Naive B cell (primary cell): ENCODE data around the gene PLXNA4. TPM values are rescaled to one million over a fixed set of nuclear protein-coding genes. Genes with fewer than 3 reads are reported as not detected.

Experiments
- ATAC-seq, 2 donors: fragments of 150-1000 bp; cut with Tn5 transposase; 2 replicates each; pipeline ENCODE4 v1.10.0; 2021; ENCODE audit warnings: low read depth in 2 of 2, mild to moderate bottlenecking in 2 of 2, moderate library complexity in 2 of 2
- DNase-seq: peaks from one replicate; pipeline ENCODE4 v3.0.0; 2022
- H3K27ac Mint-ChIP-seq, 6 donors: one replicate each; pipeline ENCODE4 v1.8.0; 2020 to 2022; ENCODE audit warnings: mild to moderate bottlenecking in 6 of 6, mixed read lengths in 6 of 6, moderate library complexity in 5 of 6, inconsistent platforms in 2 of 6
- H3K27me3 Mint-ChIP-seq, 3 donors: one replicate each; pipeline ENCODE4 v1.8.0; 2021 to 2022; ENCODE audit warnings: mixed read lengths in 3 of 3, mild to moderate bottlenecking in 1 of 3
- H3K36me3 Mint-ChIP-seq, 2 donors: one replicate each; pipeline ENCODE4 v1.8.0; 2020 to 2022; ENCODE audit warnings: mixed read lengths in 2 of 2, inconsistent platforms in 1 of 2, mild to moderate bottlenecking in 1 of 2
- H3K4me1 Mint-ChIP-seq, 3 donors: one replicate each; pipeline ENCODE4 v1.8.0; 2020 to 2022; ENCODE audit warnings: mixed read lengths in 3 of 3, inconsistent platforms in 1 of 3, mild to moderate bottlenecking in 1 of 3, moderate library complexity in 1 of 3
- H3K4me3 Mint-ChIP-seq, 8 donors: one replicate each; pipeline ENCODE4 v1.8.0; 2020 to 2022; ENCODE audit warnings: mild to moderate bottlenecking in 8 of 8, mixed read lengths in 8 of 8, moderate library complexity in 8 of 8, inconsistent platforms in 2 of 8
- H3K9me3 Mint-ChIP-seq, 7 donors: one replicate each; pipeline ENCODE4 v1.8.0; 2020 to 2022; ENCODE audit warnings: mixed read lengths in 7 of 7, mild to moderate bottlenecking in 5 of 7, inconsistent platforms in 2 of 7, moderate library complexity in 1 of 7
- polyA plus RNA-seq, 6 donors: library from polyadenylated mRNA; unstranded; fragments of 300-500 nt; fragmentation: Illumina TruSeq; gene quantifications; one replicate each; pipeline ENCODE4 v1.2.3, GENCODE V29; 2021; ENCODE audit warnings: low read depth in 6 of 6

PLXNA4 gene
- polyA plus RNA-seq, 6 donors from 2014 or later: not detected

GRCh38 chr7:132435016-132435990 is 141.0 kb downstream of the PLXNA4 start:
- H3K4me1 Mint-ChIP-seq: peaks cover 0 to 5% (median 3%) of the 10 kb centered on the region in 3 donors
- H3K36me3 Mint-ChIP-seq: no peaks in the 10 kb centered on the region
- H3K27me3 Mint-ChIP-seq: peaks cover 3 to 23% (median 4%) of the 10 kb centered on the region in 3 donors
- ATAC-seq (no peak), DNase-seq (no peak)
- peak overlapping the region in 1 of 8 donors; percentile 81 for H3K4me3 Mint-ChIP-seq
- peaks cover 0 to 9% (median 0%) of the 10 kb centered on the region in 7 donors for H3K9me3 Mint-ChIP-seq
- no peak overlapping the region for H3K27ac Mint-ChIP-seq

GRCh38 chr7:132434041-132434440 is 142.2 kb downstream of the PLXNA4 start:
- no peak for ATAC-seq
- Mint-ChIP-seq H3K27me3 (peaks cover 0 to 23% (median 4%) of the 10 kb centered on the region in 3 donors), H3K9me3 (peaks cover 0 to 12% (median 0%) of the 10 kb centered on the region in 7 donors), H3K36me3 (no peaks in the 10 kb centered on the region), H3K27ac (peak overlapping the region in 1 of 6 donors; percentile 48), H3K4me1 (peaks cover 0 to 5% (median 3%) of the 10 kb centered on the region in 3 donors), H3K4me3 (no peak overlapping the region)
- no peak for DNase-seq

GRCh38 chr7:132433301-132433700 is 143.0 kb downstream of the PLXNA4 start:
- H3K27me3 Mint-ChIP-seq: peaks cover 0 to 23% (median 4%) of the 10 kb centered on the region in 3 donors
- H3K9me3 Mint-ChIP-seq: peaks cover 0 to 12% (median 0%) of the 10 kb centered on the region in 7 donors
- no peak overlapping the region for H3K27ac Mint-ChIP-seq
- ATAC-seq (no peak), DNase-seq (no peak)
- H3K4me1 Mint-ChIP-seq: peaks cover 0 to 5% (median 3%) of the 10 kb centered on the region in 3 donors
- H3K4me3 Mint-ChIP-seq: no peak overlapping the region
- no peaks in the 10 kb centered on the region for H3K36me3 Mint-ChIP-seq

GRCh38 chr7:132430861-132431822 is 145.1 kb downstream of the PLXNA4 start:
- DNase-seq: no peak
- Mint-ChIP-seq H3K27ac (no peak overlapping the region), H3K27me3 (peaks cover 0 to 12% (median 0%) of the 10 kb centered on the region in 3 donors), H3K4me1 (no peaks in the 10 kb centered on the region), H3K4me3 (no peak overlapping the region), H3K36me3 (no peaks in the 10 kb centered on the region), H3K9me3 (peaks cover 0 to 12% (median 0%) of the 10 kb centered on the region in 7 donors)
- ATAC-seq: no peak

GRCh38 chr7:132430041-132430855 is 146.0 kb downstream of the PLXNA4 start:
- peaks cover 0 to 4% (median 0%) of the 10 kb centered on the region in 3 donors for H3K27me3 Mint-ChIP-seq
- ATAC-seq: no peak
- H3K27ac Mint-ChIP-seq: no peak overlapping the region
- no peaks in the 10 kb centered on the region for H3K4me1 Mint-ChIP-seq
- H3K4me3 Mint-ChIP-seq: no peak overlapping the region
- no peak for DNase-seq
- no peaks in the 10 kb centered on the region for H3K36me3 Mint-ChIP-seq
- H3K9me3 Mint-ChIP-seq: peaks cover 0 to 12% (median 0%) of the 10 kb centered on the region in 7 donors

GRCh38 chr7:132429181-132429580 is 147.1 kb downstream of the PLXNA4 start:
- Mint-ChIP-seq H3K27ac (no peak overlapping the region), H3K36me3 (no peaks in the 10 kb centered on the region), H3K4me3 (no peak overlapping the region), H3K27me3 (no peaks in the 10 kb centered on the region), H3K4me1 (no peaks in the 10 kb centered on the region), H3K9me3 (peaks cover 0 to 8% (median 0%) of the 10 kb centered on the region in 7 donors)
- DNase-seq (no peak), ATAC-seq (no peak)

GRCh38 chr7:132428247-132428919 is 147.9 kb downstream of the PLXNA4 start:
- no peak overlapping the region for H3K4me3 Mint-ChIP-seq
- ATAC-seq: no peak
- DNase-seq: no peak
- no peaks in the 10 kb centered on the region for H3K27me3 Mint-ChIP-seq
- no peaks in the 10 kb centered on the region for H3K4me1 Mint-ChIP-seq
- H3K27ac Mint-ChIP-seq: no peak overlapping the region
- no peaks in the 10 kb centered on the region for H3K36me3 Mint-ChIP-seq
- peaks cover 0 to 6% (median 0%) of the 10 kb centered on the region in 7 donors for H3K9me3 Mint-ChIP-seq

- DNase-seq (no peak), ATAC-seq (no peak)
- H3K4me3 Mint-ChIP-seq: no peak overlapping the region
- peaks cover under 1 to 11% (median 2%) of the 10 kb centered on the region in 7 donors for H3K9me3 Mint-ChIP-seq
- H3K36me3 Mint-ChIP-seq: peaks cover 0 to 7% of the 10 kb centered on the region in 2 donors
- no peak overlapping the region for H3K27ac Mint-ChIP-seq
- peaks cover 0 to 1% (median 0%) of the 10 kb centered on the region in 3 donors for H3K27me3 Mint-ChIP-seq
- H3K4me1 Mint-ChIP-seq: no peaks in the 10 kb centered on the region
Measured at GRCh38 chr7:132425942-132426341, 150.3 kb downstream of the PLXNA4 start.

- peaks cover 4 to 9% (median 4%) of the 10 kb centered on the region in 7 donors for H3K9me3 Mint-ChIP-seq
- H3K27me3 Mint-ChIP-seq: peaks cover 0 to 4% (median 0%) of the 10 kb centered on the region in 3 donors
- ATAC-seq: no peak
- no peak for DNase-seq
- H3K27ac Mint-ChIP-seq: peak overlapping the region in 1 of 6 donors; percentile 3
- no peaks in the 10 kb centered on the region for H3K4me1 Mint-ChIP-seq
- H3K4me3 Mint-ChIP-seq: no peak overlapping the region
- peaks cover 0 to 11% of the 10 kb centered on the region in 2 donors for H3K36me3 Mint-ChIP-seq
Measured at GRCh38 chr7:132424821-132425724, 151.2 kb downstream of the PLXNA4 start.

GRCh38 chr7:132424277-132424676 is 152.0 kb downstream of the PLXNA4 start:
- Mint-ChIP-seq H3K36me3 (peaks cover 0 to 11% of the 10 kb centered on the region in 2 donors), H3K4me3 (peak overlapping the region in 1 of 8 donors; percentile 37), H3K27me3 (peaks cover 0 to 4% (median 0%) of the 10 kb centered on the region in 3 donors), H3K9me3 (peaks cover 4 to 9% (median 4%) of the 10 kb centered on the region in 7 donors), H3K4me1 (no peaks in the 10 kb centered on the region), H3K27ac (no peak overlapping the region)
- no peak for ATAC-seq
- DNase-seq: no peak

- DNase-seq: no peak
- no peak overlapping the region for H3K4me3 Mint-ChIP-seq
- H3K9me3 Mint-ChIP-seq: peaks cover 4 to 9% (median 5%) of the 10 kb centered on the region in 7 donors
- no peaks in the 10 kb centered on the region for H3K4me1 Mint-ChIP-seq
- H3K27me3 Mint-ChIP-seq: peaks cover 0 to 4% (median 0%) of the 10 kb centered on the region in 3 donors
- H3K36me3 Mint-ChIP-seq: peaks cover 0 to 11% of the 10 kb centered on the region in 2 donors
- H3K27ac Mint-ChIP-seq: no peak overlapping the region
- no peak for ATAC-seq
Measured at GRCh38 chr7:132423594-132424200, 152.6 kb downstream of the PLXNA4 start.
